ENCODE results near the gene KCNA5.

The KCNA5 gene

GRCh38 chr12:5027046-5027821, 16.4 kb upstream of the KCNA5 start:
- no peak for DNase-seq (ENCODE audit: low read depth in 2 of 2)

GRCh38 chr12:5030066-5030465, 13.6 kb upstream of the KCNA5 start:
- DNase-seq (ENCODE audit: low read depth in 2 of 2): no peak

GRCh38 chr12:5031242-5031641, 12.4 kb upstream of the KCNA5 start:
- DNase-seq (ENCODE audit: low read depth in 2 of 2): no peak

- DNase-seq (ENCODE audit: low read depth in 2 of 2): no peak
Observed at GRCh38 chr12:5031958-5032357, 11.7 kb upstream of the KCNA5 start.

- DNase-seq (ENCODE audit: low read depth in 2 of 2): no peak
Observed at GRCh38 chr12:5032821-5033220, 10.9 kb upstream of the KCNA5 start.

- no peak for DNase-seq (ENCODE audit: low read depth in 2 of 2)
Observed at GRCh38 chr12:5033883-5034282, 9.8 kb upstream of the KCNA5 start.

GRCh38 chr12:5034603-5035002, 9.1 kb upstream of the KCNA5 start:
- DNase-seq (ENCODE audit: low read depth in 2 of 2): no peak

- no peak for DNase-seq (ENCODE audit: low read depth in 2 of 2)
Observed at GRCh38 chr12:5035618-5036017, 8.1 kb upstream of the KCNA5 start.

GRCh38 chr12:5036031-5036430, 7.6 kb upstream of the KCNA5 start:
- DNase-seq (ENCODE audit: low read depth in 2 of 2): no peak

- no peak for DNase-seq (ENCODE audit: low read depth in 2 of 2)
Observed at GRCh38 chr12:5037795-5038357, 5.8 kb upstream of the KCNA5 start.

- DNase-seq (ENCODE audit: low read depth in 2 of 2): no peak
Observed at GRCh38 chr12:5038781-5039311, 4.8 kb upstream of the KCNA5 start.

- no peak for DNase-seq (ENCODE audit: low read depth in 2 of 2)
Observed at GRCh38 chr12:5039815-5040214, 3.9 kb upstream of the KCNA5 start.

GRCh38 chr12:5040368-5040767, 3.3 kb upstream of the KCNA5 start:
- DNase-seq (ENCODE audit: low read depth in 2 of 2): no peak

GRCh38 chr12:5044420-5045295, 979 bp downstream of the KCNA5 start:
- no peak for DNase-seq (ENCODE audit: low read depth in 2 of 2)

- DNase-seq (ENCODE audit: low read depth in 2 of 2): no peak
Observed at GRCh38 chr12:5047094-5047493, 3.4 kb downstream of the KCNA5 start.

GRCh38 chr12:5047729-5048128, 4.0 kb downstream of the KCNA5 start:
- no peak for DNase-seq (ENCODE audit: low read depth in 2 of 2)

GRCh38 chr12:5050542-5050941, 6.9 kb downstream of the KCNA5 start:
- no peak for DNase-seq (ENCODE audit: low read depth in 2 of 2)

- no peak for DNase-seq (ENCODE audit: low read depth in 2 of 2)
Observed at GRCh38 chr12:5051334-5051733, 7.7 kb downstream of the KCNA5 start.

- no peak for DNase-seq (ENCODE audit: low read depth in 2 of 2)
Observed at GRCh38 chr12:5051913-5052312, 8.2 kb downstream of the KCNA5 start.

GRCh38 chr12:5052348-5052747, 8.7 kb downstream of the KCNA5 start:
- DNase-seq (ENCODE audit: low read depth in 2 of 2): no peak

- no peak for DNase-seq (ENCODE audit: low read depth in 2 of 2)
Observed at GRCh38 chr12:5059358-5059757, 15.7 kb downstream of the KCNA5 start.

GRCh38 chr12:5060958-5061357, 17.3 kb downstream of the KCNA5 start:
- no peak for DNase-seq (ENCODE audit: low read depth in 2 of 2)

All from stimulated activated CD8-positive, alpha-beta memory T cell treated with anti-CD3 and anti-CD28 coated beads, Interleukin-2, amount 100 ng/mL, for 48 hours (primary cell).